WERI-Rb-1 (cell line): ENCODE data around the gene TPBG.

Experiments used
- DNase-seq: peaks from one replicate; pipeline ENCODE4 v3.0.0-alpha.2; 2020
- H3K27ac ChIP-seq: fragments of 250-450 bp; sonication (Bioruptor Pico); 2 replicates; pipeline ENCODE4 v1.5.1; 2020; ENCODE audit warnings: mild to moderate bottlenecking, moderate library complexity
- H3K27me3 ChIP-seq: fragments of 250-450 bp; sonication (Bioruptor Pico); 2 replicates; pipeline ENCODE4 v1.5.1; 2021; ENCODE audit warnings: mild to moderate bottlenecking, low read depth, moderate library complexity; ENCODE audit not compliant: insufficient read depth, severe bottlenecking
- H3K36me3 ChIP-seq: fragments of 250-450 bp; sonication (Bioruptor Pico); 2 replicates; pipeline ENCODE4 v1.5.1; 2020; ENCODE audit warnings: mild to moderate bottlenecking, moderate library complexity
- H3K4me3 ChIP-seq: 2 replicates; pipeline ENCODE4 v1.5.1; 2011; ENCODE audit warnings: low read depth, mild to moderate bottlenecking, control low read depth, low read length
- H3K9me3 ChIP-seq: fragments of 250-450 bp; sonication (Bioruptor Pico); 2 replicates; pipeline ENCODE4 v1.5.1; 2021; ENCODE audit warnings: mild to moderate bottlenecking, moderate library complexity; ENCODE audit not compliant: severe bottlenecking
- TF ChIP-seq, protein P1 (sequence below): IDR thresholded peaks from 2 replicates; pipeline ENCODE4 v1.5.1; 2011; ENCODE audit warnings: low read depth, mild to moderate bottlenecking, control low read depth, inconsistent platforms, low read length

TPBG gene

DNA sequence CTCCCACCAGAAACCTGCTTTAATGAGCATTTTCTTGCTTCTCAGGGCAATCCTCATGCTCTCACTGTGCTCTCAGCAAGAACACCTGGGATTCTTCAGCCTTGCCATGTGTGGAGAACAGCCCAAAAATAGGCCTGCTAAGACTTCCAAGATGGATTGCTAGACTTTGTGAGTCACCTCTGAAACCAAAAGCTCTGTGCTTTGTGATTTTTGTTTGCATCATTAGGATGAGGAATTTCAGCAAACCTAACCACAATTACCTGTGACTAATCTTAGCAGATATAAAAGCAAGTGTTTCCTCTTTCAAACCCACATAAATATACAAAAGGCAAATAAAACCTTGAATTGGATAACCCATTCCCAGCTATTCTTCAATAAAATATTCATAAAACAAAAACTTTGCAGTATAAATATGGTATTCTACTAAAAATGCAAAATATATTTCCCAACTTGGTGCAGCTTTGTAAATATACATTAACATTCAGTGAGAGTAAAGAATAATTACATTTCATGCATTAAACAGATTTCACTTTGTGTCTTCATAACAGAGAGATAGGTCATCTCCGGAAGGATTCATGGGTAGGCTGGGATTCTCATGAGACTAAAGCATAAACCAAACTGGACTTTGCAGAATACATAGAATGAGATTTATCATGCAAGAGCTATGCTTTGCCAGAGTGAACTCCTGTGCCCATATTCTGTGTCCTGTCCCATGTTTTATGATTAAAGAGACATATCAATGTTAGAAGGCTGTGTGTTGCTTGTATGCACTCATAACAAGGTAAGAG is 33.5 kb downstream of the TPBG start:
- H3K27me3 ChIP-seq = no peaks in the 10 kb centered on the region
- H3K36me3 ChIP-seq = no peaks in the 10 kb centered on the region
- TF ChIP-seq, protein P1, sequence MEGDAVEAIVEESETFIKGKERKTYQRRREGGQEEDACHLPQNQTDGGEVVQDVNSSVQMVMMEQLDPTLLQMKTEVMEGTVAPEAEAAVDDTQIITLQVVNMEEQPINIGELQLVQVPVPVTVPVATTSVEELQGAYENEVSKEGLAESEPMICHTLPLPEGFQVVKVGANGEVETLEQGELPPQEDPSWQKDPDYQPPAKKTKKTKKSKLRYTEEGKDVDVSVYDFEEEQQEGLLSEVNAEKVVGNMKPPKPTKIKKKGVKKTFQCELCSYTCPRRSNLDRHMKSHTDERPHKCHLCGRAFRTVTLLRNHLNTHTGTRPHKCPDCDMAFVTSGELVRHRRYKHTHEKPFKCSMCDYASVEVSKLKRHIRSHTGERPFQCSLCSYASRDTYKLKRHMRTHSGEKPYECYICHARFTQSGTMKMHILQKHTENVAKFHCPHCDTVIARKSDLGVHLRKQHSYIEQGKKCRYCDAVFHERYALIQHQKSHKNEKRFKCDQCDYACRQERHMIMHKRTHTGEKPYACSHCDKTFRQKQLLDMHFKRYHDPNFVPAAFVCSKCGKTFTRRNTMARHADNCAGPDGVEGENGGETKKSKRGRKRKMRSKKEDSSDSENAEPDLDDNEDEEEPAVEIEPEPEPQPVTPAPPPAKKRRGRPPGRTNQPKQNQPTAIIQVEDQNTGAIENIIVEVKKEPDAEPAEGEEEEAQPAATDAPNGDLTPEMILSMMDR = no peak
- DNase-seq = no peak
- H3K9me3 ChIP-seq = no peaks in the 10 kb centered on the region
- H3K4me3 ChIP-seq = no peak overlapping the region
- H3K27ac ChIP-seq = no peak overlapping the region

DNA sequence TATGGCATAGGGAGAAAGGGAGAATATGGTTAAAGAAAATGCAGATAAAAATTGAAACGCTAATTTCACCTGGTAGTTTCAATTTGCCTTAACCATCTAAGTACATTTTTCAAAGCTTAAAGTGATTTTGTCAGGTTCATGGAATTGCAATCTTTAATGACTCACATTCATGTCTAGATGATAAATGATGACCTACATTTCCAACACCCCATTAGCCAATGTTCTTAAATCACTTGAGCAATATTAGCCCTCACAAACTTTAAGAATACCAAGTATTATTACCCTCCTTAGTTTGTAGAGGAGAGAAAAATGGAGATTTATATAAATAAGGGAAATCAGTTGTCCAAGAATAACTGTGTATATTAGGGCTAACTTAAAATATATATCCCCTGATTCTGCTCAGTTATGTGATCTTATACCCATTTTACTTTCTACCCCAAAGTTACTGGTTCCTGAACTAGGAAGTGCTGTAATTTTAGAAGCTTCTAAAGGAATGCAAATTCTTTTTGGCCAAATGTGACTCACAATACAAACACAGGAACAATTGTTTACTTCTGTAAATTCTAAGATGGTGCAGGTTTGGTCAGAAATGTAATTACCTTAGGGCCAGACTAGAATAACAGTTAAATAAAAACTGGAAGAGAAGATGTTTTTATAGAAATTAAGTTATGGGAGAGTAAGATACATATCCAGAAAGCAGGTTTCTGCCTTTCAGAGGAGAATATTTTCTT is 34.5 kb downstream of the TPBG start:
- Histone ChIP-seq H3K27me3 (no peaks in the 10 kb centered on the region), H3K9me3 (no peaks in the 10 kb centered on the region), H3K36me3 (no peaks in the 10 kb centered on the region), H3K4me3 (no peak overlapping the region), H3K27ac (no peak overlapping the region)
- TF ChIP-seq, protein P1 = no peak
- no peak for DNase-seq

- TF ChIP-seq, protein P1 = no peak
- H3K4me3 ChIP-seq = no peak overlapping the region
- H3K27ac ChIP-seq = no peak overlapping the region
- H3K36me3 ChIP-seq = no peaks in the 10 kb centered on the region
- H3K27me3 ChIP-seq = no peaks in the 10 kb centered on the region
- no peaks in the 10 kb centered on the region for H3K9me3 ChIP-seq
- no peak for DNase-seq
Observed at GRCh38 chr6:82408952-82409431, 45.4 kb downstream of the TPBG start.

DNA sequence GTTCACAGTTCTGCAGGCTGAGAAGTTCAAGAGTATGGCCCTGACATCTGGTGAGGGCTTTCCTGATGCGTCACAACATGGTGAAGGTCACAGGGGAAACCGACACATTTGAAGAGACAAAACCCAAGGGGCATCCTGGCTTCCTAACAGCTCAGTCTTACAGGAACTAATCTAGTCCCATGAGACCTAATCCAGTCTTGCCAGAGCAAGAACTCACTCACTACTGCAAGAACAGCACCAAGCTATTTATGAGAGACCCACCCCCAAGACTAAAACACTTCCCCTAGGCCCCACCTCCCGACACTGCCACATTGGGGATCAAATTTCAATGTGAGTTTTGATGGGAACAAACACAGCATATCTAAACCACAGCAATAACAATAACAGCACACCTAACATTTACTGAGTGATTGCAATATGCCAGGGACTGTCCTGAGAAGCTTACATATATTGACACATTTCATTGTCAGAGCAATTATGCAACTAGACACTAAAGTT is 46.6 kb downstream of the TPBG start:
- TF ChIP-seq, protein P1 = no peak
- Histone ChIP-seq H3K36me3 (no peaks in the 10 kb centered on the region), H3K9me3 (no peaks in the 10 kb centered on the region), H3K27ac (no peak overlapping the region), H3K27me3 (no peaks in the 10 kb centered on the region), H3K4me3 (no peak overlapping the region)
- DNase-seq = no peak

DNA sequence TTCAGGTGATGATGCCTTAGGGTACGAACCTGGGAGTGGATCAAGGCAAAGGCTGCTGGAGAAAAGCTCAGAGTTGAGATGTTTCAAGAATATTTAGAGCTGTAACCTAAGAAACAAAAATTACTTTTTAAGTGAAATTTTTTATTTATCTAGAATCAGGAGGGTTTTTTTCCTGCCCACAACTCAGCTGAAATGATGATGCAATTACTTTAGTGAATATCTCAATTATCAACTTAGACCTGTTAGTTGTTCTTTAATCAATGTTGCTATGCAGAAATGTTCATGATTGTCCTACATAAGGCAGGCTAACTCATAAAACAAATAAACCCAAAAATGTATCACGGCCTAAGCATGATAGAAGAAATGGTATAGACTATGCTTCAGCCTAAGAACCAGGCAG is 50.3 kb downstream of the TPBG start:
- Histone ChIP-seq H3K36me3 (no peaks in the 10 kb centered on the region), H3K9me3 (no peaks in the 10 kb centered on the region), H3K27ac (no peak overlapping the region), H3K4me3 (no peak overlapping the region), H3K27me3 (no peaks in the 10 kb centered on the region)
- TF ChIP-seq, protein P1 = no peak
- no peak for DNase-seq
